GM19467 (cell line): Measurements from ENCODE around the gene USP47.

Experiments used
- ATAC-seq: cut with Tn5 transposase; IDR thresholded peaks from one replicate; pipeline ENCODE4 v1.9.1; 2021; ENCODE audit warnings: mild to moderate bottlenecking, moderate library complexity; ENCODE audit not compliant: unreplicated experiment

USP47 gene

DNA sequence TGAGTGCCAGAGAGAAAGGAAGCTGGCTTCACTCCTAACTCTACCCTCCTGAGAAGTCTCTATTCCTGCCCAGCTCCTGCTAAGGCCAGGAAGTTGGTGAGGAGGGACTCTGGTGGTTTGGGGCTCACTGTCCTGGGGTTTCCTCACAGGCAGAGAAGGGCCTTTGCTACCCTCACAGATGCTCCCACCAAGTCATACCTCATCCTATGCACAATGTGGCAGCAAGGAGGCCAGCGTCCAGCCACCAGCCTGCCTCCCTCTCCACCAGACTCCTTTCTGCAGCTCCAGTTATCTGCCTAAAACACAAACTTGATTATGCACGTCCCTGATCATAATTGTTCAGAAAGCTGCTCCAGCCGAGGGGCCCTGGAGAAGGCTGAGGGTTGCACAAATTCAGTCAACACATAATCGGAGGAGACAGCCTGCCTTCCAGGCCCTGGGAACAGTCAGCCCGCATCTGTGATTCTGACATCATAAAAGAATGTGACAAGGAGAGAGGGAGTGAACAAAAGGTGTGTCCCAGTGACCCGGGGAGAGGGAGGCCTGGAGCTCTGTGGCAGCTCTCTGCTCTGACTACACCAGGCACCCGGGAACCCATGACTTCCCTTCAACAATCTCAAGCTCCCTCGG, 137.8 kb downstream of the USP47 start:
- ATAC-seq: no peak

GRCh38 chr11:11980200-11980599, 138.4 kb downstream of the USP47 start:
- no peak for ATAC-seq

DNA sequence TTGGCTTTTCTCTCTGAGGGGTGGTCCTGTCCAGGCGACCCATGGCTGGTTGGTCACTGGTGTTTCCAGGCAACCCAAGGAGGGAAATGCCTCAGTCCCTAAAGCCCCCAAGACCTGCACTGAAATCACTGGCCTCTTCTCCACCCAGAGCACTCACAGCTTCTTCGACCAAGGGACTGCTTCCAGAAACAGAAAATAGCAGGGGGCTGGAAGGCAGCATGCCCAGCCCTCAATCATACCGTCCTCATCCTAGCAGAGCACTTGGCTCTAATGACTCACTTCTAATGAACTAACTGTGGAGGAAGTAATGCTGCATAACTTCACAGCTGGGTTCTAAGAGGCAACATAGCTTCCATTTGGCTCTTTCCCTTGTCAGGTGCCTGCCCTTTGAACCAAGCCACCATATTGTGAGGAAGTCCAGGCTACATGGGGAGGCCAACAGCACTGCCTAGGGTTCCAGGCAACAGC, 139.1 kb downstream of the USP47 start:
- no peak for ATAC-seq

- ATAC-seq: no peak
Measured at GRCh38 chr11:11981364-11981763, 139.6 kb downstream of the USP47 start.

GRCh38 chr11:11981840-11982239, 140.1 kb downstream of the USP47 start:
- ATAC-seq: no peak

GRCh38 chr11:11982461-11982860, 140.7 kb downstream of the USP47 start:
- ATAC-seq: no peak

GRCh38 chr11:11982975-11983374, 141.2 kb downstream of the USP47 start:
- no peak for ATAC-seq

DNA sequence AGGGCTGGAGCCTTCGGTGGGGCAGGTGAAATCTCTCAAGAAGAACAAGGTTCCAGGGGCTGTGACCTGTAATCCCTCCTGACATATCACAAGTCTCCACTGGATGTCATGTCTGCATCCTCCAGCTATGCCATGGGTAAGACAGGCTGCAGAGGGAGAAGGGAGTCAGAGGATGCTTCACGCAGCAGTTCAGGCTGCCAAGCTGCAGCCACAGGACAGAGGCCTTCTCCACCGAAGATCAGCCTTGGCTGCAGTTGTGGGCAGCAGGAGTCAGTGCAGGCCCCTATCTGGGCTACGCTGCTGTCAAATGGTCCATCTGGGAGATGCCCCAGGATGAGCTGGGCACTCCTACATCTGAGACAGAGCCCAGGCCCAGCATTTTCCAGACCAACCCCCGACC, 141.7 kb downstream of the USP47 start:
- no peak for ATAC-seq

DNA sequence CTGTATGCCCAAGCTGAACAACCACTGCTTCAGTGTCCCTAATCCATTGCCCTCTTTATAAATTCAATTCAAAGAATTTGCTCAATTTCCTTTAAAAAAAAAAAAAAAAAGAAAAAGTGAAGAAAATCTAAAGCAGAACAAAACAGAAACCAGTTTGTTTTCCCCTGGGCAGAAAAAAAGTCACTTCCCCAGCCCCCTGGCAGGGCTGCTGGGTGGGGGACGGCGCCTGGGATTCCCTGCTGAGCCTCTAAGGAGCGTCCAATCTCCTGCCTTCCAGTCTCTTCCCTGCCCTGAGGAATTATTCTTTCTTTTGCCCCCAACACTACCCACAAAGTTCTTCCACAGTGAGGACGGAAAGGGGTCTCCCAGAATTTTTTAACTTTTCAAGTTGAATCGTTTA, 142.8 kb downstream of the USP47 start:
- ATAC-seq: no peak

GRCh38 chr11:11985016-11985715, 143.4 kb downstream of the USP47 start:
- no peak for ATAC-seq

DNA sequence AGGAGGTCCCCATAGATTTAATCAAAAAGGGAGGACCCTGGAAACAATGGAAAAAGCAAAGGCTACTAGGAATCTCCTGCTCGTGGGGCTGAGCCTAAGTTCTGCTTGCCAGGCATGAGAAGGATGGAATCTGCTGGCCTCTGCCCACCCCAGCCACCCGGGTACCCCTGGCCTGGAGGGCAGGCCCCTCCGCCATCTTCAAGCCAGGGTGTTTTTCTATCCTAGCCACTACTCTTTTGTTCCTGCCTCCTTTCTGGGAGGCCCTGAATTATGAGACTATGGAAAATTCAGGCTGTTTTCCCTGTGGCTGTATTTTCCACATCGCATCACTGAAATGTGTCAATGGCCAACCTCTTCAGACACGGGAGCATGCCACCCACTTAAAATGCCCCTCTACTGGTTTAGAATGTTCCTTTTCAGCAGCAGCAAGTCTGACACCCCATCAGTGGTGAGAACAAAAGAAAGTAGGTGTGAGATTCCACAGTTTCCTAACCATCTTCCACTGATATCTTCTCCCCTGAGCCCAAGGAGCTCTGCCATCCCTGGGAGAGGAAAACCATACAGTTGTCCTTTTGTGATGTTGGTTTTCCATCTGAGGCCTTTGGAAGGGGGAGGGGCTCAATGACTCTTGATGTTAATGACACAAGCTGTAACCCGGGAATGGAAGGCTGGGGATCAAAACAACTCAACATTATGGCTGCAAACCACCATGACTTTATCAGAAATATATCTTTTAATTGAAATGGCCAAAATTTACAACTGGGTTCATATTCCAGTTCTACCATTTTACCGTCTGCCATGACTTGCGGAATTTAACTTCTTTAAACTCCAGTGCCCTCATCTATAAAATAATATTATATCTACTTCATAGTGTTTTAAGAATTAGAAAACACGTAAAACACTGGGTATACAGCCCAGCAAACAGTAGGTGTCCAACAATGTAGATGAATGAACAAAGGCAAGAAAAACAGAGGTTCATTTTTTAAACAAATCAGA, 144.5 kb downstream of the USP47 start:
- ATAC-seq: no peak

DNA sequence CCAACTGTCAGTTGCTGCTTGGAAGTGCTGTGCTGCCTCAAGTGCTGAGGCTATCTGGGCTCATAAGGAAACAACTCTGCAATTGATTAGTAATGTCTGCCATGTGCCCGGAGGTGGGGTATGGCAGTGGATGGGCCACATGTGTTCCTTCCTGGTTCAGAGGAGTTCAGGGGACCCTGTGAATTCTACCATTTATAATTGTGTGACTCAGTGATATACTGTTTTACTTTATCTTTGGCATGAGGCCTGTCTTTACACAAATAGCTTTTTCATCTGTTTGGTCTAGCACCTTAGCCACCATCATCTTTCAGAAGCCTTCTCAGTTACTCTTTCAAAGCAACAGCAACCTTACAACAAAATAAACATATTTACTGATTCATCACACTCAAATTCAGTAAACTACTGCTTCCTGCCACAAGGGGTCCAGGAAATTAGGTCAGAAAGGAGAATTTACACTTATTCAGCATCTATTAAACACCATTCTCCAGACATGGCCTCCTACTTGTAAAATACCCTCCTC, 145.8 kb downstream of the USP47 start:
- ATAC-seq: no peak

DNA sequence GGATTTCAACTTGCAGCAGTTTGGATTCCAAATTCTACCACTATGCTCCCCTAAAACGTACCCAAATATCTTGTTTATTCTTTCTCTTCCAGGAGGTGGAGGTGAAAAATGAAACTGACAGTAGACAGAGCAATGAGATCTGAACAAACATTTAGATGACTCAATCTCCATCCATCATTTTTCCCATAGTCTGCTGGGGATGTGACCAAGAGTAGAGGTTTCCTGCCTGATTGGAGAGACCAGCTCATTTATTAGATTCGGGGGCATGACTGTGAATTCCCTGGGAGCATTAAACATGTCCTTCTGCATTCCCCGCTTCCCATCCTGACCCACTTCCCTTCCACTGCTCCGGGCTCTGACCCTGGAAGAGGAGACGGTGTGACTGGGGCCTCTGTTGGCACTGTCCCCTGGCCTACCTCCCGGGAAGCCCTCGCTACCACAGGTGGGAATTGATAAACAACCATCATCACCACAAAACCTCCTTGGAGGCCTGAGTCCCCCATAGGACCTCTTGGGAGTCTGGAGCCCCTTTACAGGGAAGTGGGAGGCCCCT, 146.4 kb downstream of the USP47 start:
- no peak for ATAC-seq

GRCh38 chr11:11988681-11989261, 147.0 kb downstream of the USP47 start:
- ATAC-seq: no peak

- ATAC-seq: no peak
Measured at GRCh38 chr11:11989774-11990744, 148.3 kb downstream of the USP47 start.

- ATAC-seq: no peak
Measured at GRCh38 chr11:11992257-11993212, 150.8 kb downstream of the USP47 start.

GRCh38 chr11:11993839-11994238, 152.1 kb downstream of the USP47 start:
- no peak for ATAC-seq

DNA sequence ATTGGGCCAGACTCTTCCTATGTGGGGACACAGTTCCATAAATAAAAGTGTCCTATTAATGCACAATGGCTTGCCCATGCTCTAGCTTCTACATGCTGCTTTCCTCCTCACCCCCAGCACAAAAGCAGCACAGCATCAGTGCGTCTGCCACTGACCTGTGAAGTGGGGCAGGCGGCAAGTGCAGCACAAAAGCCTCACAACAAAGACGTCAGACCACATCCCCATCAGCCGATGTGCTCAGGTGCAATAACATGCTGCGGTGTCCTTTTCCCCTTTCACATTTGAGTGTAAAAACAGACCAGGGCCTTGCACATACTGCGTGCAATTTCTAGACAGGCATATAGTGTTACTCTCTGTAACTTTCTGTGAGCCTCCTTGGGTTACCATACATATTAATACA, 153.8 kb downstream of the USP47 start:
- ATAC-seq: no peak
